Measurements from ENCODE around the gene ADISSP. TPM values are rescaled to one million over a fixed set of nuclear protein-coding genes. Genes with fewer than 3 reads are reported as not detected.

Gene ADISSP
- total RNA-seq, 1 donor: 18.5 TPM

DNA sequence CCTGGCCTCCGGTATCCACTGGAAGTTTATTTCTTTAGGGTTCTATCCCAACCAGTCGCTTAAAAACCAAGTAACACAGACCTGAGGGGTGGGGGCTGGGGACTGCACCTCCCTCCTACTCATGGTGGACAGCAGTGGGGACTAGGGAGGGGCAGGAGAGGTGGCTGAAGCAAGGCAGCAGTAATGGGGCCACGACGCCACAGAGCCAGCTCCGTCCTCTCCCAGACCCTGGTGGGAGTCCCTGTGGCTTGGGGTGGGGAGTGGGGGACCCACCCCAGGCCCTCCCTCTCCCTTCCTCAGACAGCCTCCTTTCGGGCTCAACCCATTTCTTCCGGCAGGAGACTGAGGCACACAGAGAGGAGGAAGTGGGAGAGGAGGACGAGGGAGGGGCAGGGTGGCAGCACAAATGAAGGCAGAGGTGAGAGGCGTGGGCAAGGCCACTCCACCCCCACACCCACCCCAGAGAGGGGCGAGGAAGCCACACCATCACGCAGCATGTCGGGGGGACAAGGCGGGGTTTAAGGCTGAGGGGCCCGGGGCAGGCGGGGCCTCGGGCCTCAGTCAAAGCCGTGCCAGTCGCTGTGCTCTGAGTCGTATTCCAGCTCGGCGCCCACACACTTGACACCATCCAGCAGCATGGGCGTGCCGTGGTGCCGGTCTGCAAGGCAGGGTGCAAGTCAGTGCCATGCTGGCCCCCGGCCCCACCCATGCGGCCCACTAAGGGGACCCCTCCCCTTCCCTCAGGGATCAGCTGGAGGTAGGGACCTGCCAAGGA lies 13.9 kb downstream of the ADISSP start:
- Histone ChIP-seq H3K4me2 (ENCODE audit: insufficient read depth, low read length) (no peak overlapping the region), H4K20me1 (ENCODE audit: insufficient read depth, low read length) (no peaks in the 10 kb centered on the region), H3K4me1 (ENCODE audit: insufficient read depth, low read length) (no peaks in the 10 kb centered on the region), H3K79me2 (ENCODE audit: insufficient read depth, low read length) (no peaks in the 10 kb centered on the region), H3K36me3 (ENCODE audit: insufficient read depth, low read length) (peaks cover 8% of the 10 kb centered on the region), H3K9me3 (ENCODE audit: low read depth, low read length) (no peaks in the 10 kb centered on the region), H3K27ac (ENCODE audit: low read depth, low read length) (no peak overlapping the region), H3K4me3 (ENCODE audit: insufficient read depth, low read length) (no peak overlapping the region), H2AFZ (ENCODE audit: low read length) (no peak overlapping the region), H3K27me3 (ENCODE audit: insufficient read depth, low read length) (no peaks in the 10 kb centered on the region)
- TF ChIP-seq CTCF (IDR thresholded peaks at IDR 0.05; ENCODE audit: extremely low read depth, low read depth, low read length): no peak
- peak; percentile 72 for DNase-seq (ENCODE audit: insufficient read length, low spot score, missing footprints)

DNA sequence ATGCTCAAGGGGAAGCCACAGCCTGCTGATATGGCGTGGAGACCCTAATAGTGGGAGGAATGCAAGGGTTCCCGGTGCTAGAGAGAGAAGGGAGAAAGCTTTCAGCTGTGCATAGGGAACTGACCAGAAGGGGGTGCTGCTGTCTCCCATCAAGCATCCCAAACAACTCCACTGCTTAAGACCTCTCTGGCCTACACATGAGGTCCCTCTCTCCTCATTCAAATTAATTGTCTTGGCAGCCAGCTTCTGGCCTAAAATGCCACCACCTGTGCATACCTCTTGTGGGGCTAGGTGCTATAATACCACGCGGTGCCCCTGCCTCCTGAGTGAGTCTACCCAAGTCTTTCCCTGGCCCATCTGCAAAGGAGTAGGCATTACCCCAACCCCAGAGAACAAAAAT lies 14.5 kb downstream of the ADISSP start:
- Histone ChIP-seq H3K36me3 (ENCODE audit: insufficient read depth, low read length) (peaks cover 4% of the 10 kb centered on the region), H3K4me3 (ENCODE audit: insufficient read depth, low read length) (no peak overlapping the region), H3K79me2 (ENCODE audit: insufficient read depth, low read length) (no peaks in the 10 kb centered on the region), H3K27ac (ENCODE audit: low read depth, low read length) (no peak overlapping the region), H3K27me3 (ENCODE audit: insufficient read depth, low read length) (no peaks in the 10 kb centered on the region), H3K9me3 (ENCODE audit: low read depth, low read length) (no peaks in the 10 kb centered on the region), H3K4me2 (ENCODE audit: insufficient read depth, low read length) (no peak overlapping the region), H3K4me1 (ENCODE audit: insufficient read depth, low read length) (no peaks in the 10 kb centered on the region), H2AFZ (ENCODE audit: low read length) (no peak overlapping the region), H4K20me1 (ENCODE audit: insufficient read depth, low read length) (no peaks in the 10 kb centered on the region)
- TF ChIP-seq CTCF (IDR thresholded peaks at IDR 0.05; ENCODE audit: extremely low read depth, low read depth, low read length): peak; percentile 93
- peak; percentile 99 for DNase-seq (ENCODE audit: insufficient read length, low spot score, missing footprints)

GRCh38 chr20:3752386-3752759 lies 15.2 kb downstream of the ADISSP start:
- H3K79me2 ChIP-seq (ENCODE audit: insufficient read depth, low read length): no peaks in the 10 kb centered on the region
- peak; percentile 88 for DNase-seq (ENCODE audit: insufficient read length, low spot score, missing footprints)
- no peak for TF ChIP-seq CTCF (IDR thresholded peaks at IDR 0.05; ENCODE audit: extremely low read depth, low read depth, low read length)
- no peak overlapping the region for H3K27ac ChIP-seq (ENCODE audit: low read depth, low read length)
- H3K36me3 ChIP-seq (ENCODE audit: insufficient read depth, low read length): no peaks in the 10 kb centered on the region
- H3K4me3 ChIP-seq (ENCODE audit: insufficient read depth, low read length): no peak overlapping the region
- H2AFZ ChIP-seq (ENCODE audit: low read length): no peak overlapping the region
- H3K4me1 ChIP-seq (ENCODE audit: insufficient read depth, low read length): no peaks in the 10 kb centered on the region
- H3K27me3 ChIP-seq (ENCODE audit: insufficient read depth, low read length): no peaks in the 10 kb centered on the region
- no peaks in the 10 kb centered on the region for H4K20me1 ChIP-seq (ENCODE audit: insufficient read depth, low read length)
- H3K4me2 ChIP-seq (ENCODE audit: insufficient read depth, low read length): no peak overlapping the region
- no peaks in the 10 kb centered on the region for H3K9me3 ChIP-seq (ENCODE audit: low read depth, low read length)

DNA sequence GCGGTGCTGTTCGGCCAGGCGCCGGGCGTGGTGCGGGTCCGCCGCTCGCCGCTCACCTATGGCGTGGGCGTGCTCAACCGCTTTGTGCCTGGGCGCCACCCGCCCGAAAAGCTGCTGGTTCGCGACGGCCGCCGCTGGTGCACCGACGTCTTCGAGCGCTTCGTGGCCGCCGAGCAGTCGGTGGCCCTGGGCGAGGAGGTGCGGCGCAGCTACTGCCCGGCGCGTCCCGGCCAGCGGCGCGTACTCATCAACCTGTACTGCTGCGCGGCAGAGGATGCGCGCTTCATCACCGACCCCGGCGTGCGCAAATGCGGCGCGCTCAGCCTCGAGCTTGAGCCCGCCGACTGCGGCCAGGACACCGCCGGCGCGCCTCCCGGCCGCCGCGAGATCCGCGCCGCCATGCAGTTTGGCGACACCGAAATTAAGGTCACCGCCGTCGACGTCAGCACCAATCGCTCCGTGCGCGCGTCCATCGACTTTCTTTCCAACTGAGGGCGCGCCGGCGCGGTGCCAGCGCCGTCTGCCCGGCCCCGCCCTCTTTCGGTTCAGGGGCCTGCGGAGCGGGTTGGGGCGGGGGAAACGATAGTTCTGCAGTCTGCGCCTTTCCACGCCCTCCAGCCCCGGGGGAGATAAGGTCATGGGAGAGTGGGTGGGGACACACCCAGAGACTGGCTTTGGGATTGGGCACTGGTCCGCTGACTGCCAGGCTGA lies 15.7 kb downstream of the ADISSP start:
- no peaks in the 10 kb centered on the region for H3K36me3 ChIP-seq (ENCODE audit: insufficient read depth, low read length)
- no peak overlapping the region for H3K4me2 ChIP-seq (ENCODE audit: insufficient read depth, low read length)
- no peaks in the 10 kb centered on the region for H3K9me3 ChIP-seq (ENCODE audit: low read depth, low read length)
- TF ChIP-seq CTCF (IDR thresholded peaks at IDR 0.05; ENCODE audit: extremely low read depth, low read depth, low read length): no peak
- no peak overlapping the region for H3K27ac ChIP-seq (ENCODE audit: low read depth, low read length)
- peak overlapping the region; percentile 19 for H3K4me3 ChIP-seq (ENCODE audit: insufficient read depth, low read length)
- no peaks in the 10 kb centered on the region for H3K27me3 ChIP-seq (ENCODE audit: insufficient read depth, low read length)
- DNase-seq (ENCODE audit: insufficient read length, low spot score, missing footprints): peak; percentile 64
- no peaks in the 10 kb centered on the region for H4K20me1 ChIP-seq (ENCODE audit: insufficient read depth, low read length)
- H2AFZ ChIP-seq (ENCODE audit: low read length): no peak overlapping the region
- no peaks in the 10 kb centered on the region for H3K79me2 ChIP-seq (ENCODE audit: insufficient read depth, low read length)
- H3K4me1 ChIP-seq (ENCODE audit: insufficient read depth, low read length): no peaks in the 10 kb centered on the region

Data from osteoblast (primary cell).